Measurements from ENCODE around the gene KCNMA1. TPM values are rescaled to one million over a fixed set of nuclear protein-coding genes. Genes with fewer than 3 reads are reported as not detected.

Gene KCNMA1
- total RNA-seq, 2 donors from 2014 or later: 23.2 to 44.5 TPM

DNA sequence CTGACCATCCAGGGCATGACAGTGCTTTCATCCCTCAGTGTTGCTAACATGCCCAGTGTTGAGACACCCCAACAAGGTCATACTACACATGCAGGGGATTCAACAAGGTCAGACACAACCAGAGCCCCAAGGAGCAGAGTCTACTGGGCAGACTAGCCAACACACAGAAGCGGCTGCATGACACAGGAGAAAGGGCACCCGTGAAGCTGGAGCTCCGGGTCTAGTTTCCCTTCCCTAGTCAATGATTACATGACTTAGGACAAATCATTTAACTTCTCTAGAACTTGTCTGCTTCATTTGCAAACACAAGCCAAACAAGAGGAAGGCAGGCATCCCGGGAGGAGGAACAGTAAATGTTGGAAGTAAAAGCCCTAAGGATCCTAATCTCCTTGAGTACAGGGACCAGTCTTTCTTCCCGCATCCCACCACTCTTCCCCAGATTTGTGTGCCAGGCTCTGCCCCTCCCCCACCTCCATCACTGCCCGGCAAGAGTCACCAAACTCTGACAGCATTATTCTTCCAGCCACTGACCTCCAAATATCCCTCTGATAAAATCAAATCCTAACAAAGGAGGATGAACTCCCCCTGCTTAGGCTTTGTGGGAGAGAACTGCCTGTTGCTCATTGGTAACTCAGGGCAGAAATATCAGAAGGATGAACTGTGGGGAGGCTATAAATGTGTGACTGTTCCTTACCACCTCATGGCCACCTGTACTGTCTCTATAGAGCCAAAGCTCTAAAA lies 104.3 kb downstream of the KCNMA1 start:
- Histone ChIP-seq H3K4me3 (no peak overlapping the region), H3K9ac (ENCODE audit: low read depth in 2 of 2, low read length in 2 of 2) (no peak overlapping the region), H3K27ac (no peak overlapping the region), H3K9me3 (no peaks in the 10 kb centered on the region), H3K4me1 (no peaks in the 10 kb centered on the region), H3K27me3 (no peaks in the 10 kb centered on the region), H3K36me3 (no peaks in the 10 kb centered on the region)
- TF ChIP-seq, protein P1, sequence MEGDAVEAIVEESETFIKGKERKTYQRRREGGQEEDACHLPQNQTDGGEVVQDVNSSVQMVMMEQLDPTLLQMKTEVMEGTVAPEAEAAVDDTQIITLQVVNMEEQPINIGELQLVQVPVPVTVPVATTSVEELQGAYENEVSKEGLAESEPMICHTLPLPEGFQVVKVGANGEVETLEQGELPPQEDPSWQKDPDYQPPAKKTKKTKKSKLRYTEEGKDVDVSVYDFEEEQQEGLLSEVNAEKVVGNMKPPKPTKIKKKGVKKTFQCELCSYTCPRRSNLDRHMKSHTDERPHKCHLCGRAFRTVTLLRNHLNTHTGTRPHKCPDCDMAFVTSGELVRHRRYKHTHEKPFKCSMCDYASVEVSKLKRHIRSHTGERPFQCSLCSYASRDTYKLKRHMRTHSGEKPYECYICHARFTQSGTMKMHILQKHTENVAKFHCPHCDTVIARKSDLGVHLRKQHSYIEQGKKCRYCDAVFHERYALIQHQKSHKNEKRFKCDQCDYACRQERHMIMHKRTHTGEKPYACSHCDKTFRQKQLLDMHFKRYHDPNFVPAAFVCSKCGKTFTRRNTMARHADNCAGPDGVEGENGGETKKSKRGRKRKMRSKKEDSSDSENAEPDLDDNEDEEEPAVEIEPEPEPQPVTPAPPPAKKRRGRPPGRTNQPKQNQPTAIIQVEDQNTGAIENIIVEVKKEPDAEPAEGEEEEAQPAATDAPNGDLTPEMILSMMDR (IDR thresholded peaks at IDR 0.05): no peak
- no peak for DNase-seq
- intact Hi-C loops (cut with DNase I): no loop called here

DNA sequence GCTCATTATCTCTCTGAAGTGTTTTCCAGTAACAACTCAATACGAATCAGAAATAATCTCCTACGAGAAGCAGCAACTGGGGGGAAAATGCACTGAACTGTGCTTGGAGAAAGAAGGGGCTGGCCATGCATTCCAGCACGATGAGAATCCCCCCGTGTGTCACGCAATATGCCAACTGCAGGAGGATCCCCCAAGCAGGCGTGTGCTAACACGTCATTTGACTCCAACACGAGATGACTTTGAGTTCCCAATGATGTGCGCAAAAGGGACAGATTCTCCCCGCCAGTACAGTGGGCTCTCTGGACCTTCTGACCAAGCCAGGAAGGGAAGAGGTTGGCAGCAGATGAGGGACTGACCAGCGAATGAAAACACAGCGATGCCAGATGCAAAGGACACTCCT lies 105.5 kb downstream of the KCNMA1 start:
- Histone ChIP-seq H3K4me3 (no peak overlapping the region), H3K27me3 (no peaks in the 10 kb centered on the region), H3K9ac (ENCODE audit: low read depth in 2 of 2, low read length in 2 of 2) (no peak overlapping the region), H3K4me1 (no peaks in the 10 kb centered on the region), H3K36me3 (no peaks in the 10 kb centered on the region), H3K9me3 (no peaks in the 10 kb centered on the region), H3K27ac (no peak overlapping the region)
- DNase-seq: no peak
- intact Hi-C loops (cut with DNase I): no loop called here
- TF ChIP-seq, protein P1 (IDR thresholded peaks at IDR 0.05): no peak

DNA sequence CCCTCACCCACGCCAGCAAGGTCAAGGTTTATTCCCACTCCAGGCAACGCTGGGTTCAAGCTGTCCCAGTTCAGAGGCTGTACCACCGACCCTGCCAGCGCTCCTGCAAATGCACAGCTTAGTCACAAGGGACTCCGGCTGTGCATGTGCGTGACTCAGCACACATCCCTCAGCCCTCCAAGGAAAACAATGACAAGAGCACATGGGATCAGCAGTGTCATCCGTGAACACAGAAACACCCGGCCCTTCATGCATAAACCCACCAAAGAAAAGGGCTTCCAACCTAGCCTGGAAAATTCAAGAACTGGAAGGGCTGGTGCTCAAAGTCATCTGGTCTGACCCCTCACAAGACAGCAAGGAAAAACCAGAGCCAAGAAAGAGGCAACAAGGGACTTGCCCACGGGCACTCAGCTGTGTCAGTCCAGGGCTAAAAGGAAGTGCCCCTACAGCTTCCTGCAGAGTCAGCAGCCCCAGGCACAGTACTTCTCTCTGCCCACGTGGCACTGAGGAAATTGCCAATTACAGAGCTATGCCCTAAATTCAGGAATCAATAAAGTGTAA lies 106.1 kb downstream of the KCNMA1 start:
- intact Hi-C loops (cut with DNase I): no loop called here
- H3K36me3 ChIP-seq: no peaks in the 10 kb centered on the region
- TF ChIP-seq, protein P1 (IDR thresholded peaks at IDR 0.05): no peak
- H3K27me3 ChIP-seq: no peaks in the 10 kb centered on the region
- H3K9me3 ChIP-seq: no peaks in the 10 kb centered on the region
- no peak overlapping the region for H3K27ac ChIP-seq
- no peak overlapping the region for H3K9ac ChIP-seq (ENCODE audit: low read depth in 2 of 2, low read length in 2 of 2)
- no peak overlapping the region for H3K4me3 ChIP-seq
- no peaks in the 10 kb centered on the region for H3K4me1 ChIP-seq
- no peak for DNase-seq

GRCh38 chr10:77530011-77530410 lies 107.6 kb downstream of the KCNMA1 start:
- Histone ChIP-seq H3K4me1 (no peaks in the 10 kb centered on the region), H3K27ac (no peak overlapping the region), H3K27me3 (no peaks in the 10 kb centered on the region), H3K9ac (ENCODE audit: low read depth in 2 of 2, low read length in 2 of 2) (no peak overlapping the region), H3K36me3 (no peaks in the 10 kb centered on the region), H3K9me3 (no peaks in the 10 kb centered on the region), H3K4me3 (no peak overlapping the region)
- TF ChIP-seq, protein P1 (IDR thresholded peaks at IDR 0.05): no peak
- DNase-seq: no peak
- intact Hi-C loops (cut with DNase I): no loop called here

GRCh38 chr10:77529050-77529576 lies 108.5 kb downstream of the KCNMA1 start:
- DNase-seq: no peak
- intact Hi-C loops (cut with DNase I): no loop called here
- H3K9ac ChIP-seq (ENCODE audit: low read depth in 2 of 2, low read length in 2 of 2): no peak overlapping the region
- no peaks in the 10 kb centered on the region for H3K4me1 ChIP-seq
- H3K27ac ChIP-seq: no peak overlapping the region
- no peaks in the 10 kb centered on the region for H3K36me3 ChIP-seq
- H3K9me3 ChIP-seq: no peaks in the 10 kb centered on the region
- H3K27me3 ChIP-seq: no peaks in the 10 kb centered on the region
- TF ChIP-seq, protein P1 (IDR thresholded peaks at IDR 0.05): no peak
- H3K4me3 ChIP-seq: no peak overlapping the region
